DOHH2 (cell line): ENCODE data around the gene FBXO33.
A peak's percentile ranks its signal among the peaks of the same experiment; 100 is the strongest.

Experiments
- H3F3A ChIP-seq: fragments of 200-600 bp; sonication (generic), shearing (Covaris generic); 2 replicates; pipeline ENCODE4 v1.6.0; 2016; ENCODE audit warnings: antibody characterized with exemption, mild to moderate bottlenecking; ENCODE audit not compliant: control insufficient read depth, insufficient read depth
- H3K27ac ChIP-seq: fragments of 200-600 bp; sonication (generic); 2 replicates; pipeline ENCODE4 v1.5.1; 2014; ENCODE audit warnings: low read depth, mild to moderate bottlenecking, low read length, moderate library complexity
- H3K27me3 ChIP-seq: fragments of 200-600 bp; sonication (generic); 2 replicates; pipeline ENCODE4 v1.6.1; 2014; ENCODE audit warnings: mild to moderate bottlenecking, low read length, mixed read lengths; ENCODE audit not compliant: control insufficient read depth
- H3K36me3 ChIP-seq: fragments of 200-600 bp; sonication (generic); 2 replicates; pipeline ENCODE4 v1.6.1; 2014; ENCODE audit warnings: mild to moderate bottlenecking, low read length, moderate library complexity, mixed read lengths; ENCODE audit not compliant: control insufficient read depth
- H3K4me1 ChIP-seq: fragments of 200-600 bp; sonication (generic); 2 replicates; pipeline ENCODE4 v1.6.1; 2014; ENCODE audit warnings: mild to moderate bottlenecking, low read length, mixed read lengths; ENCODE audit not compliant: control insufficient read depth
- H3K4me2 ChIP-seq: fragments of 200-600 bp; sonication (generic); 2 replicates; pipeline ENCODE4 v1.6.0; 2014; ENCODE audit warnings: mild to moderate bottlenecking, low read length, moderate library complexity
- H3K4me3 ChIP-seq: fragments of 200-600 bp; sonication (generic); 2 replicates; pipeline ENCODE4 v1.5.1; 2014; ENCODE audit warnings: mild to moderate bottlenecking, low read length, mixed read lengths
- H3K79me2 ChIP-seq: fragments of 200-600 bp; sonication (generic); 2 replicates; pipeline ENCODE4 v1.6.1; 2014; ENCODE audit warnings: mild to moderate bottlenecking, low read length, mixed read lengths; ENCODE audit not compliant: control insufficient read depth
- H3K9me2 ChIP-seq: fragments of 200-600 bp; sonication (generic); replicated peaks from 2 replicates; pipeline ENCODE4 v1.6.1; 2014; ENCODE audit warnings: mild to moderate bottlenecking, low read length, mixed read lengths; ENCODE audit not compliant: control insufficient read depth
- H3K9me3 ChIP-seq: fragments of 200-600 bp; sonication (generic); 2 replicates; pipeline ENCODE4 v1.6.1; 2014; ENCODE audit warnings: antibody characterized with exemption, low read length, mixed read lengths; ENCODE audit not compliant: control insufficient read depth, insufficient read depth
- H4K20me1 ChIP-seq: fragments of 200-600 bp; sonication (generic); 2 replicates; pipeline ENCODE4 v1.6.0; 2014; ENCODE audit warnings: low read depth, mild to moderate bottlenecking, antibody characterized with exemption, low read length, moderate library complexity; ENCODE audit not compliant: control insufficient read depth, insufficient read depth
- CTCF ChIP-seq: fragments of 200-600 bp; sonication (generic); IDR thresholded peaks from one replicate; pipeline ENCODE4 v1.5.1; 2014; ENCODE audit warnings: antibody characterized with exemption, mild to moderate bottlenecking, low read depth, low read length; ENCODE audit not compliant: poor library complexity, severe bottlenecking
- EZH2phosphoT487 ChIP-seq: fragments of 200-600 bp; sonication (generic); IDR thresholded peaks from 2 replicates; pipeline ENCODE4 v1.6.1; 2017; ENCODE audit warnings: borderline replicate concordance, mild to moderate bottlenecking, antibody characterized with exemption, low read length, moderate library complexity, mixed read lengths

Gene FBXO33

GRCh38 chr14:39428118-39428517 is 4.1 kb downstream of the FBXO33 start:
- H3K9me2 ChIP-seq, result no peaks in the 10 kb centered on the region
- H3K27ac ChIP-seq, result no peak overlapping the region
- H3K79me2 ChIP-seq, result peaks cover 86% of the 10 kb centered on the region
- H3K27me3 ChIP-seq, result no peaks in the 10 kb centered on the region
- no peak overlapping the region for H3K4me2 ChIP-seq
- H3K9me3 ChIP-seq, result no peaks in the 10 kb centered on the region
- peaks cover 33% of the 10 kb centered on the region for H3K4me1 ChIP-seq
- H3F3A ChIP-seq, result no peaks in the 10 kb centered on the region
- TF ChIP-seq CTCF (no peak), EZH2phosphoT487 (no peak)
- H3K36me3 ChIP-seq, result peaks cover 12% of the 10 kb centered on the region; the same call in 1 of the 2 replicates
- H3K4me3 ChIP-seq, result no peak overlapping the region
- H4K20me1 ChIP-seq, result peaks cover 25% of the 10 kb centered on the region

GRCh38 chr14:39426605-39427004 is 5.6 kb downstream of the FBXO33 start:
- H3K36me3 ChIP-seq, result peaks cover 12% of the 10 kb centered on the region; the same call in 1 of the 2 replicates
- peaks cover 99% of the 10 kb centered on the region for H3K79me2 ChIP-seq
- H3K9me3 ChIP-seq, result no peaks in the 10 kb centered on the region
- peak overlapping the region; percentile 15; the same call in 1 of the 2 replicates for H3K4me2 ChIP-seq
- H3K27me3 ChIP-seq, result no peaks in the 10 kb centered on the region
- H3K4me1 ChIP-seq, result peaks cover 33% of the 10 kb centered on the region
- no peaks in the 10 kb centered on the region for H3F3A ChIP-seq
- no peak overlapping the region for H3K4me3 ChIP-seq
- H3K27ac ChIP-seq, result no peak overlapping the region
- peaks cover 25% of the 10 kb centered on the region for H4K20me1 ChIP-seq
- peak; percentile 46 for TF ChIP-seq CTCF
- TF ChIP-seq EZH2phosphoT487, result no peak
- no peaks in the 10 kb centered on the region for H3K9me2 ChIP-seq

- Histone ChIP-seq H3K4me3 (no peak overlapping the region), H3K9me3 (no peaks in the 10 kb centered on the region), H3K27ac (no peak overlapping the region), H3K36me3 (peaks cover 7% of the 10 kb centered on the region; the same call in 1 of the 2 replicates), H3K79me2 (peaks cover 99% of the 10 kb centered on the region), H3F3A (no peaks in the 10 kb centered on the region), H3K4me2 (no peak overlapping the region), H3K4me1 (peaks cover 32% of the 10 kb centered on the region), H3K27me3 (no peaks in the 10 kb centered on the region), H3K9me2 (no peaks in the 10 kb centered on the region), H4K20me1 (peaks cover 21% of the 10 kb centered on the region)
- TF ChIP-seq CTCF, result no peak
- no peak for TF ChIP-seq EZH2phosphoT487
These were observed 6.3 kb downstream of the FBXO33 start for GRCh38 chr14:39425947-39426346.
